Karpas-422 (cell line): ENCODE measurements around the gene MRFAP1. TPM values are rescaled to one million over a fixed set of nuclear protein-coding genes. Genes with fewer than 3 reads are reported as not detected.

Experiments
- DNase-seq: peaks from one replicate; pipeline ENCODE4 v3.0.0-alpha.2; 2015
- H2AFZ ChIP-seq: fragments of 200-600 bp; sonication (generic); 2 replicates; pipeline ENCODE4 v1.6.1; 2014; ENCODE audit warnings: antibody characterized with exemption, low read length, mixed read lengths
- H3K27ac ChIP-seq: fragments of 200-600 bp; sonication (generic); 2 replicates; pipeline ENCODE4 v1.5.1; 2014; ENCODE audit warnings: mild to moderate bottlenecking, low read length, moderate library complexity
- H3K27me3 ChIP-seq: fragments of 200-600 bp; sonication (generic); 2 replicates; pipeline ENCODE4 v1.6.1; 2014; ENCODE audit warnings: low read length, mixed read lengths
- H3K36me3 ChIP-seq: fragments of 200-600 bp; sonication (generic); 2 replicates; pipeline ENCODE4 v1.6.1; 2014; ENCODE audit warnings: low read length, mixed read lengths; ENCODE audit not compliant: insufficient read depth
- H3K4me1 ChIP-seq: fragments of 200-600 bp; sonication (generic); 2 replicates; pipeline ENCODE4 v1.6.1; 2014; ENCODE audit warnings: mild to moderate bottlenecking, low read length, mixed read lengths
- H3K4me2 ChIP-seq: fragments of 200-600 bp; sonication (generic); 2 replicates; pipeline ENCODE4 v1.6.1; 2014; ENCODE audit warnings: low read length, low read depth, mild to moderate bottlenecking; ENCODE audit not compliant: poor library complexity, severe bottlenecking
- H3K4me3 ChIP-seq: fragments of 200-600 bp; sonication (generic); 2 replicates; pipeline ENCODE4 v1.5.1; 2014; ENCODE audit warnings: mild to moderate bottlenecking, antibody characterized with exemption, low read length, mixed read lengths
- H3K79me2 ChIP-seq: fragments of 200-600 bp; sonication (generic); 2 replicates; pipeline ENCODE4 v1.6.1; 2014; ENCODE audit warnings: mild to moderate bottlenecking, low read length, mixed read lengths
- H3K9ac ChIP-seq: fragments of 200-600 bp; sonication (generic); 2 replicates; pipeline ENCODE4 v1.6.0; 2014; ENCODE audit warnings: low read length
- H3K9me2 ChIP-seq: fragments of 200-600 bp; sonication (generic), shearing (Covaris generic); replicated peaks from 2 replicates; pipeline ENCODE4 v1.6.0; 2014; ENCODE audit warnings: mild to moderate bottlenecking, low read length, moderate library complexity; ENCODE audit not compliant: insufficient read depth
- H3K9me3 ChIP-seq: fragments of 300-700, 200-600 bp; sonication (generic); 2 replicates; pipeline ENCODE4 v1.6.1; 2014; ENCODE audit warnings: low read length, mixed read lengths
- H4K20me1 ChIP-seq: fragments of 200-600 bp; sonication (generic); 2 replicates; pipeline ENCODE4 v1.6.1; 2014; ENCODE audit warnings: mild to moderate bottlenecking, antibody characterized with exemption, low read length, low read depth; ENCODE audit not compliant: insufficient read depth
- total RNA-seq: library from RNA; depleted of rRNA; stranded (reverse); fragments of >200 nt; shearing (Covaris generic); gene quantifications from 2 replicates; pipeline ENCODE4 v1.2.3, GENCODE V29; 2014; ENCODE audit warnings: low replicate concordance; rRNA removed

The MRFAP1 gene
- total RNA-seq = 28.8 and 50.7 TPM in 2 replicates

DNA sequence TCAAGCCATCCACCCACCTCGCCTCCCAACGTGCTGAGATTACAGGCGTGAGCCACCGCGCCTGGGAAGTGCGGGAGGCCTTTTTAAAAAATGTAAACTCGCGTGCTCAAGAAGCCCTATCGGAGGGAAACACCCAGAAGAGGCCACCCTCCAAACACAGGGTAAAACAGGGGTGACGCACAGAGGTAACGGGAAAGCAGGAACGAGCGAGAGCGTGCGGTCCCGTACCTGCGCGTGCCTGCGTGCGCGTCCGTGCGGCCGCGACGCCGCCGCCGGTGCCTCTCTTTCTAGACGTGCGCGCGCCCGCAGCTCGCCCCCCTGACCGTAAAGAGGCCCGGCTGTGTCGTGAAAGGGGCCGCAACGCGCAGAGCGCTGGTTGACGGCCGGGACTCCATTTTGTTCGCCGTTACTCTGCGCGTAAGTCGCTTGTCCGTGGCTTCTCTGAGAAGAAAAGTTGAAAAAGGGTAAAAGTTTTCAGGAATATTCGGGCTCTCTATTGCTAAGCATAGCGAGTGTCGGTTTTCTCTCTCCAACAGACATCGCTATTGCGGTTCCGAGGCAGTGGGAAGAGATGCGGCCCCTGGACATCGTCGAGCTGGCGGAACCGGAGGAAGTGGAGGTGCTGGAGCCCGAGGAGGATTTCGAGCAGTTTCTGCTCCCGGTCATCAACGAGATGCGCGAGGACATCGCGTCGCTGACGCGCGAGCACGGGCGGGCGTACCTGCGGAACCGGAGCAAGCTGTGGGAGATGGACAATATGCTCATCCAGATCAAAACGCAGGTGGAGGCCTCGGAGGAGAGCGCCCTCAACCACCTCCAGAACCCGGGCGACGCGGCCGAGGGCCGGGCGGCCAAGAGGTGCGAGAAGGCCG lies at the start of gene MRFAP1:
TSS of gene MRFAP1 (plus strand) at position 394 of the 872 bp plus-strand sequence. CDS start at position 572, 178 bp downstream.
- H3K9ac ChIP-seq = peak within 1 kb of the TSS; percentile 94
- H3K27me3 ChIP-seq = no peaks in the 10 kb centered on the region
- H3K4me2 ChIP-seq = peak within 1 kb of the TSS; percentile 88
- H2AFZ ChIP-seq = peak within 1 kb of the TSS; percentile 89; the same call in 1 of the 2 replicates
- peaks cover 24% of the 10 kb centered on the region for H4K20me1 ChIP-seq
- H3K79me2 ChIP-seq = peaks cover 14% of the 10 kb centered on the region
- peak; percentile 98 for DNase-seq
- no peaks in the 10 kb centered on the region for H3K9me2 ChIP-seq
- H3K4me3 ChIP-seq = peak within 1 kb of the TSS; percentile 80
- H3K4me1 ChIP-seq = peaks cover 16% of the 10 kb centered on the region
- peaks cover 19% of the 10 kb centered on the region for H3K36me3 ChIP-seq
- H3K27ac ChIP-seq = peak within 1 kb of the TSS; percentile 84
- no peaks in the 10 kb centered on the region for H3K9me3 ChIP-seq

DNA sequence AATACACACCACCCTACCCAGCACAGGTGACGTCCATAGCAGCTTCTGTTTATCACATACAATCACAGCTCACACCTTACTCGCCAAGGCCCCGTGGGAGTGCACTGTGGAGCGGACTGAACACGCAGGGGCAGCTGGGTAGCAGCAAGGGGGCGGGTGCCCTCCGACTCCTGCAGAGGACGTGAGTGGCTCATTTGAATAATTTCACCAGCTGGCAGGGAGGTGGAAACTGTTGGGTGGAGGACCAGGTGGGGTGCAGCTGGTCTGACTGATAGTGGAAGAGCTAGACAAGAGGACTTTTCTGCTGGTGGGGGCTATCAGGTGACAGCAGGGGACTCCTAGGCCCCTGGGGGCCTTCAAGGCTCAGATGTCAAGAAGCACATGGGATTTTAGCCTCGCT lies 49.2 kb upstream of the MRFAP1 start:
- Histone ChIP-seq H3K9me2 (no peaks in the 10 kb centered on the region), H3K79me2 (no peaks in the 10 kb centered on the region), H3K4me2 (peak overlapping the region; percentile 20), H3K36me3 (no peaks in the 10 kb centered on the region), H2AFZ (no peak overlapping the region), H3K27me3 (no peaks in the 10 kb centered on the region), H4K20me1 (0 out of 2 replicates have a peak, but pooled peaks cover 5% of the 10 kb centered on the region), H3K4me3 (no peak overlapping the region), H3K9ac (no peak overlapping the region), H3K4me1 (peaks cover 18% of the 10 kb centered on the region), H3K27ac (peak overlapping the region; percentile 47; the same call in 1 of the 2 replicates), H3K9me3 (no peaks in the 10 kb centered on the region)
- DNase-seq = peak; percentile 83

GRCh38 chr4:6591781-6592180 lies 48.7 kb upstream of the MRFAP1 start:
- Histone ChIP-seq H3K9me2 (no peaks in the 10 kb centered on the region), H3K27ac (peak overlapping the region; percentile 47; the same call in 1 of the 2 replicates), H3K36me3 (no peaks in the 10 kb centered on the region), H3K27me3 (no peaks in the 10 kb centered on the region), H3K79me2 (no peaks in the 10 kb centered on the region), H4K20me1 (0 out of 2 replicates have a peak, but pooled peaks cover 5% of the 10 kb centered on the region), H3K9me3 (no peaks in the 10 kb centered on the region), H3K4me3 (no peak overlapping the region), H3K4me1 (peaks cover 18% of the 10 kb centered on the region), H2AFZ (no peak overlapping the region), H3K4me2 (peak overlapping the region; percentile 20), H3K9ac (no peak overlapping the region)
- DNase-seq = no peak

GRCh38 chr4:6592804-6593563 lies 47.5 kb upstream of the MRFAP1 start:
- Histone ChIP-seq H3K9ac (no peak overlapping the region), H3K9me2 (no peaks in the 10 kb centered on the region), H2AFZ (no peak overlapping the region), H3K4me2 (no peak overlapping the region), H3K27me3 (no peaks in the 10 kb centered on the region), H3K9me3 (no peaks in the 10 kb centered on the region), H3K79me2 (no peaks in the 10 kb centered on the region), H4K20me1 (0 out of 2 replicates have a peak, but pooled peaks cover 5% of the 10 kb centered on the region), H3K36me3 (peaks cover 5% of the 10 kb centered on the region; the same call in 1 of the 2 replicates), H3K27ac (no peak overlapping the region), H3K4me1 (peaks cover 18% of the 10 kb centered on the region), H3K4me3 (no peak overlapping the region)
- DNase-seq = no peak

DNA sequence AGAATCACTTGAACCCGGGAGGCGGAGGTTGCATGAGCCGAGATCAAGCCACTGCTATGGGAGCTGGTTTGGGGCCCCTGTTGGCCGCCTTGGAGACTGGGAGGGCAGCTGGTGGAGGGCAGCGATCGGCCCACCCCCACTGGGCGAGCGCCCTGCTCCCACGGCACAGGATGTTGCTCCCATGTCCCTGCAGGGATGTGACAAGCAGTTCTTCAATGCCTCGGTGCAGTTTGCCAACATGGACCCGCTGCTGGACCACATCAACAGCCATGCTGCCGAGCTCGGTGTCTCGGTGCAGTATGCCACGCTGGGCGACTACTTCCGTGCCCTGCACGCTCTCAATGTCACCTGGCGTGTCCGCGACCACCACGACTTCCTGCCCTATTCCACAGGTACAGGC lies 46.1 kb upstream of the MRFAP1 start:
- peaks cover 18% of the 10 kb centered on the region for H3K4me1 ChIP-seq
- H4K20me1 ChIP-seq = 0 out of 2 replicates have a peak, but pooled peaks cover 5% of the 10 kb centered on the region
- H3K9me2 ChIP-seq = no peaks in the 10 kb centered on the region

GRCh38 chr4:6594826-6595355 lies 45.6 kb upstream of the MRFAP1 start:
- Histone ChIP-seq H3K27me3 (no peaks in the 10 kb centered on the region), H4K20me1 (0 out of 2 replicates have a peak, but pooled peaks cover 5% of the 10 kb centered on the region), H3K27ac (no peak overlapping the region), H3K36me3 (peaks cover 5% of the 10 kb centered on the region; the same call in 1 of the 2 replicates), H2AFZ (no peak overlapping the region), H3K79me2 (no peaks in the 10 kb centered on the region), H3K4me1 (peaks cover 18% of the 10 kb centered on the region), H3K9me3 (no peaks in the 10 kb centered on the region), H3K9ac (no peak overlapping the region), H3K4me2 (no peak overlapping the region), H3K4me3 (no peak overlapping the region), H3K9me2 (no peaks in the 10 kb centered on the region)
- no peak for DNase-seq

More for the DNA sequence above, 46.1 kb upstream of the MRFAP1 start:
- Histone ChIP-seq H3K9me3 (no peaks in the 10 kb centered on the region), H3K27me3 (no peaks in the 10 kb centered on the region), H3K27ac (no peak overlapping the region), H3K36me3 (peaks cover 5% of the 10 kb centered on the region; the same call in 1 of the 2 replicates), H2AFZ (no peak overlapping the region), H3K4me3 (no peak overlapping the region), H3K4me2 (no peak overlapping the region), H3K79me2 (no peaks in the 10 kb centered on the region), H3K9ac (no peak overlapping the region)
- no peak for DNase-seq

GRCh38 chr4:6595897-6596537 lies 44.5 kb upstream of the MRFAP1 start:
- Histone ChIP-seq H3K36me3 (peaks cover 5% of the 10 kb centered on the region; the same call in 1 of the 2 replicates), H3K4me2 (no peak overlapping the region), H3K79me2 (no peaks in the 10 kb centered on the region), H3K4me1 (peaks cover 17% of the 10 kb centered on the region), H3K4me3 (no peak overlapping the region), H4K20me1 (0 out of 2 replicates have a peak, but pooled peaks cover 5% of the 10 kb centered on the region), H3K27ac (no peak overlapping the region), H3K9ac (no peak overlapping the region), H3K9me3 (no peaks in the 10 kb centered on the region), H2AFZ (no peak overlapping the region), H3K9me2 (no peaks in the 10 kb centered on the region), H3K27me3 (no peaks in the 10 kb centered on the region)
- DNase-seq = peak; percentile 89
